GM12878 (cell line): ENCODE data around the gene TRUB1. TPM values are rescaled to one million over a fixed set of nuclear protein-coding genes. Genes with fewer than 3 reads are reported as not detected.

Source experiments
- ATAC-seq: fragments of 200-7000 bp; cut with Tn5 transposase; 3 replicates; pipeline ENCODE4 v1.9.1; 2020; ENCODE audit warnings: mild to moderate bottlenecking, moderate library complexity
- BruUV-seq: library from RNA; stranded (reverse); fragments of 400-500 nt; replicated peaks from 2 replicates; lab custom pipeline; 2021; lab: Mats Ljungman, UMichigan
- CTCF ChIA-PET: fragments of 300-600 bp; sonication (Branson Sonifier 250); formaldehyde crosslinking; extraction: SDS; loops from one replicate; lab custom pipeline; 2021; ENCODE audit warnings: inconsistent platforms; lab: Yijun Ruan, JAX
- POLR2A ChIA-PET: fragments of 350-600 bp; formaldehyde crosslinking; extraction: SDS; loops from one replicate; lab custom pipeline; 2021; ENCODE audit warnings: inconsistent platforms; lab: Charles Lee
- RAD21 ChIA-PET: fragments of 300-600 bp; sonication (Branson Sonifier 250); formaldehyde crosslinking; loops from one replicate; lab custom pipeline; 2023; ENCODE audit warnings: antibody characterized with exemption; ENCODE audit not compliant: unreplicated experiment; lab: Charles Lee
- SMC1A ChIA-PET: fragments of 300-600 bp; sonication (Branson Sonifier 250); formaldehyde crosslinking; loops from one replicate; lab custom pipeline; 2023; ENCODE audit not compliant: unreplicated experiment, uncharacterized antibody; lab: Charles Lee
- DNase-seq: peaks from one replicate; pipeline ENCODE4 v3.0.0-alpha.2; 2011; ENCODE audit warnings: low read depth, low spot score
- FAIRE-seq: peaks from 3 replicates; lab custom pipeline; 2011; peaks lifted over from hg19 to GRCh38; lab: Jason Lieb, UNC
- H2AFZ ChIP-seq: 2 replicates; pipeline ENCODE4 v1.6.0; 2011; ENCODE audit warnings: low read depth, low read length, control low read depth; ENCODE audit not compliant: control insufficient read depth
- H3K27ac ChIP-seq: 2 replicates; pipeline ENCODE4 v1.5.1; 2011; ENCODE audit warnings: control low read depth; ENCODE audit not compliant: control insufficient read depth, insufficient read depth
- H3K27me3 ChIP-seq, 2 experiments: replicated peaks in 1 of 2; 2 replicates each; pipeline versions ENCODE4 v1.6.0 to v1.6.1; 2011; ENCODE audit warnings: low read length in 1 of 2; ENCODE audit not compliant: control insufficient read depth in 2 of 2, insufficient read depth in 2 of 2
- H3K36me3 ChIP-seq, 2 experiments: 2 replicates each; pipeline ENCODE4 v1.5.1; 2011; ENCODE audit warnings: low read length in 1 of 2; ENCODE audit not compliant: control insufficient read depth in 2 of 2, insufficient read depth in 2 of 2
- H3K4me1 ChIP-seq: 2 replicates; pipeline ENCODE4 v1.6.1; 2011; ENCODE audit warnings: mild to moderate bottlenecking, low read length, moderate library complexity, mixed read lengths; ENCODE audit not compliant: control insufficient read depth, insufficient read depth
- H3K4me2 ChIP-seq: 2 replicates; pipeline ENCODE4 v1.6.0; 2011; ENCODE audit warnings: control low read depth; ENCODE audit not compliant: control insufficient read depth, insufficient read depth
- H3K4me3 ChIP-seq: fragments of 200-600 bp; sonication (generic); 2 replicates; pipeline ENCODE4 v1.5.1; 2016
- H3K79me2 ChIP-seq: 2 replicates; pipeline ENCODE4 v1.6.0; 2011; ENCODE audit warnings: low read length; ENCODE audit not compliant: control insufficient read depth, insufficient read depth
- H3K9ac ChIP-seq: 2 replicates; pipeline ENCODE4 v1.8.0; 2011; ENCODE audit warnings: low read length, control low read depth, mixed read lengths; ENCODE audit not compliant: control insufficient read depth, insufficient read depth
- H3K9me3 ChIP-seq: replicated peaks from 3 replicates; pipeline ENCODE4 v1.5.1; 2011; ENCODE audit warnings: mild to moderate bottlenecking, low read length; ENCODE audit not compliant: control insufficient read depth, insufficient read depth
- H4K20me1 ChIP-seq: 2 replicates; pipeline ENCODE4 v1.6.0; 2011; ENCODE audit not compliant: control insufficient read depth, insufficient read depth
- CHD1 ChIP-seq: IDR thresholded peaks from 2 replicates; pipeline ENCODE4 v1.6.1; 2012; ENCODE audit warnings: low read depth, low read length, improper control_type of control experiment
- CREM ChIP-seq: IDR thresholded peaks from 2 replicates; pipeline ENCODE4 v1.6.1; 2014; ENCODE audit warnings: antibody characterized with exemption, low read depth
- ESRRA ChIP-seq: IDR thresholded peaks from 2 replicates; pipeline ENCODE4 v1.6.1; 2012; ENCODE audit warnings: mild to moderate bottlenecking, low read length, improper control_type of control experiment
- GATAD2B ChIP-seq: fragments of 450-650 bp; conservative IDR thresholded peaks from 2 replicates; pipeline ENCODE4 v1.6.1; 2017; ENCODE audit warnings: low read depth, mild to moderate bottlenecking, moderate library complexity
- IKZF2 ChIP-seq, 2 experiments: fragments of 450-650 bp; IDR thresholded peaks; 2 replicates each; pipeline ENCODE4 v1.6.1; 2017; ENCODE audit warnings: mild to moderate bottlenecking in 2 of 2, moderate library complexity in 2 of 2
- REST ChIP-seq: IDR thresholded peaks from 2 replicates; pipeline ENCODE4 v1.6.1; 2012; ENCODE audit warnings: mild to moderate bottlenecking, low read depth, low read length
- USF2 ChIP-seq: IDR thresholded peaks from 2 replicates; pipeline ENCODE4 v1.6.1; 2011; ENCODE audit warnings: low read depth, low read length, improper control_type of control experiment, borderline replicate concordance
- ZSCAN29 ChIP-seq: fragments of 450-650 bp; IDR thresholded peaks from 2 replicates; pipeline ENCODE4 v1.6.1; 2017; ENCODE audit warnings: mild to moderate bottlenecking, moderate library complexity
- WGBS: methylation state at CpG from one replicate; pipeline ENCODE4 v1.1.6; 2016; ENCODE audit warnings: low lambda C conversion rate; ENCODE audit not compliant: insufficient replicate concordance, insufficient coverage; ENCODE audit errors: missing lambda C conversion rate; 5-methylcytosine and 5-hydroxymethylcytosine counted together
- in situ Hi-C: fragments of 300-500 bp; cut with MboI; formaldehyde crosslinking; loops from 9 replicates; pipeline ENCODE4 v1.14.3; 2018; ENCODE audit warnings: mixed read lengths
- intact Hi-C: fragments of 100-400 bp; cut with micrococcal nuclease; formaldehyde crosslinking; loops from one replicate; pipeline ENCODE4 v1.14.2; 2022; ENCODE audit not compliant: unreplicated experiment
- polyA plus RNA-seq, 11 experiments: library from polyadenylated mRNA; depleted of rRNA in 4 of 11; unstranded in 6 of 11; stranded (reverse) in 5 of 11; fragments of >200 nt; fragmentation: Nextera tagmentation in 4 of 11; fragmentation: Illumina TruSeq in 1 of 11; extraction: Ambion mirVana in 4 of 11; extraction: Trizol in 1 of 11; gene quantifications; 1 replicate in 1 of 11; 2 replicates in 10 of 11; pipeline versions ENCODE4 v1.2.1 to v1.2.3, GENCODE V29; 2011 to 2016; ENCODE audit warnings: inconsistent platforms in 2 of 11, missing spikeins in 2 of 11, low read depth in 1 of 11
- total RNA-seq, 4 experiments: library from RNA; depleted of rRNA in 3 of 4; stranded (reverse); fragments of >200 nt in 3 of 4; fragmentation: Illumina TruSeq in 1 of 4; extraction: Trizol in 1 of 4; gene quantifications; 2 replicates each; pipeline versions ENCODE4 v1.2.1 to v1.2.3, GENCODE V29; 2013 to 2021

Gene TRUB1
- total and polyA plus RNA-seq, 10 of the 15 experiments (the other 5 are each of a cell fraction or from before 2014, with no cell fraction given): 8.1 to 24.0 (median 15.9) TPM

- ChIA-PET POLR2A (no interaction called here), CTCF (interaction anchor here (0.6 to 1.3 kb wide), 3 partner anchors 13 to 22 kb away, joined by 3 read pairs; no protein-coding TSS in a partner anchor), RAD21 (no interaction called here), SMC1A (interaction anchor here (1.0 kb wide), 1 partner anchor 12 kb away, joined by 3 read pairs; no protein-coding TSS in a partner anchor)
- no peak for DNase-seq
- Histone ChIP-seq H3K4me2 (no peak overlapping the region), H3K9ac (no peak overlapping the region), H2AFZ (no peak overlapping the region), H3K27me3 (no peaks in the 10 kb centered on the region), H3K27ac (no peak overlapping the region), H4K20me1 (no peaks in the 10 kb centered on the region), H3K9me3 (no peaks in the 10 kb centered on the region), H3K79me2 (no peaks in the 10 kb centered on the region), H3K36me3 (no peaks in the 10 kb centered on the region), H3K4me1 (no peaks in the 10 kb centered on the region; the same call in 1 of the 2 replicates), H3K4me3 (no peak overlapping the region)
- TF ChIP-seq GATAD2B (no peak), USF2 (no peak), IKZF2 (IDR thresholded peaks at IDR 0.05) (no peak), ESRRA (no peak), CREM (no peak), CHD1 (no peak), REST (no peak), ZSCAN29 (no peak)
- no peak for FAIRE-seq
- ATAC-seq: no peak
- WGBS: 60% methylated on average over 9 of the region's 9 CpGs
- intact Hi-C loops (loop anchor here (10.0 kb wide), 1 partner anchor 144 kb away; no protein-coding TSS in a partner anchor), in situ Hi-C loops (no loop called here)
- no TSS peak for BruUV-seq
These were observed 80.4 kb downstream of the TRUB1 start for GRCh38 chr10:115018185-115018931.
